HG02623 (cell line): Measurements from ENCODE around the gene BCAS3.
"Not testable (repeated sequence)": the region's sequence is repeated elsewhere in the genome, so short reads cannot be mapped to it uniquely, and the experiment has no call there.

ENCODE experiments used
- ATAC-seq: cut with Tn5 transposase; IDR thresholded peaks from one replicate; pipeline ENCODE4 v1.9.1; 2021; ENCODE audit warnings: moderate library complexity; ENCODE audit not compliant: unreplicated experiment

The BCAS3 gene

GRCh38 chr17:61422116-61422799, 744.6 kb downstream of the BCAS3 start:
- no peak for ATAC-seq

GRCh38 chr17:61422869-61423268, 745.2 kb downstream of the BCAS3 start:
- no peak for ATAC-seq

GRCh38 chr17:61423967-61424649, 746.5 kb downstream of the BCAS3 start:
- no peak for ATAC-seq

GRCh38 chr17:61425682-61426481, 748.2 kb downstream of the BCAS3 start:
- no peak for ATAC-seq

GRCh38 chr17:61426482-61427304, 749.0 kb downstream of the BCAS3 start:
- ATAC-seq: no peak

- ATAC-seq: no peak
These were observed 749.9 kb downstream of the BCAS3 start for GRCh38 chr17:61427567-61427966.

- ATAC-seq: no peak
These were observed 751.6 kb downstream of the BCAS3 start for GRCh38 chr17:61429274-61429673.

GRCh38 chr17:61429831-61430230, 752.2 kb downstream of the BCAS3 start:
- ATAC-seq: not testable (repeated sequence)

- ATAC-seq: no peak
These were observed 754.1 kb downstream of the BCAS3 start for GRCh38 chr17:61431594-61432311.

GRCh38 chr17:61436273-61436672, 758.6 kb downstream of the BCAS3 start:
- no peak for ATAC-seq

GRCh38 chr17:61436995-61437704, 759.5 kb downstream of the BCAS3 start:
- no peak for ATAC-seq

- ATAC-seq: no peak
These were observed 763.0 kb downstream of the BCAS3 start for GRCh38 chr17:61440697-61441096.

- not testable (repeated sequence) for ATAC-seq
These were observed 763.9 kb downstream of the BCAS3 start for GRCh38 chr17:61441507-61441906.

GRCh38 chr17:61442136-61442775, 764.6 kb downstream of the BCAS3 start:
- no peak for ATAC-seq
